ENCODE measurements around the gene MYOCD.

Gene MYOCD

DNA sequence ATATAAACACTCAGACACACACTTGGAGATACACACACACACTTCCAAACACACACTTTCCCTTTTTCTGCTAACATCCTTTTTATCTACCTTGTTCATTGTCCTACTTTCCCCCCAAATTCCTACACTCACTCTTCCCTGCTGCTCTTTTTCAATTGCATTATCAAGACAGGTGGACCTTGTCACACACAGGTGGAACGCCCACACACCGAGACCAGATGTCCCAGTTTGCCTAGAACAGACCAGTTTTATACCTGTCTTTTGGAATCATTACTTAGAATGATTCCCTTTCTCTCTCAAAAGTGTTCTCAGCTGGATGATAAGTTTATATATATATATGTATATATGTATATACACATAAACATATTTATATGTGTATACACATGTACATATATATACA is 72.9 kb downstream of the MYOCD start:
- Histone ChIP-seq H3K9me2 (replicated peaks; ENCODE audit: control insufficient read depth, low read length) (no peaks in the 10 kb centered on the region), H3K27ac (ENCODE audit: low read depth, low read length) (no peak overlapping the region), H3F3A (ENCODE audit: control insufficient read depth, insufficient read depth) (no peaks in the 10 kb centered on the region), H4K20me1 (ENCODE audit: control insufficient read depth, insufficient read depth, low read depth, low read length) (no peaks in the 10 kb centered on the region), H3K4me3 (ENCODE audit: low read length) (no peak overlapping the region), H3K27me3 (ENCODE audit: control insufficient read depth, low read length) (no peaks in the 10 kb centered on the region), H3K4me1 (ENCODE audit: control insufficient read depth, low read length) (no peaks in the 10 kb centered on the region), H3K79me2 (ENCODE audit: control insufficient read depth, low read length) (no peaks in the 10 kb centered on the region), H3K36me3 (ENCODE audit: control insufficient read depth, low read length) (no peaks in the 10 kb centered on the region), H3K4me2 (ENCODE audit: low read length) (no peak overlapping the region), H3K9me3 (ENCODE audit: control insufficient read depth, insufficient read depth, low read length) (no peaks in the 10 kb centered on the region)
- TF ChIP-seq, protein P1, sequence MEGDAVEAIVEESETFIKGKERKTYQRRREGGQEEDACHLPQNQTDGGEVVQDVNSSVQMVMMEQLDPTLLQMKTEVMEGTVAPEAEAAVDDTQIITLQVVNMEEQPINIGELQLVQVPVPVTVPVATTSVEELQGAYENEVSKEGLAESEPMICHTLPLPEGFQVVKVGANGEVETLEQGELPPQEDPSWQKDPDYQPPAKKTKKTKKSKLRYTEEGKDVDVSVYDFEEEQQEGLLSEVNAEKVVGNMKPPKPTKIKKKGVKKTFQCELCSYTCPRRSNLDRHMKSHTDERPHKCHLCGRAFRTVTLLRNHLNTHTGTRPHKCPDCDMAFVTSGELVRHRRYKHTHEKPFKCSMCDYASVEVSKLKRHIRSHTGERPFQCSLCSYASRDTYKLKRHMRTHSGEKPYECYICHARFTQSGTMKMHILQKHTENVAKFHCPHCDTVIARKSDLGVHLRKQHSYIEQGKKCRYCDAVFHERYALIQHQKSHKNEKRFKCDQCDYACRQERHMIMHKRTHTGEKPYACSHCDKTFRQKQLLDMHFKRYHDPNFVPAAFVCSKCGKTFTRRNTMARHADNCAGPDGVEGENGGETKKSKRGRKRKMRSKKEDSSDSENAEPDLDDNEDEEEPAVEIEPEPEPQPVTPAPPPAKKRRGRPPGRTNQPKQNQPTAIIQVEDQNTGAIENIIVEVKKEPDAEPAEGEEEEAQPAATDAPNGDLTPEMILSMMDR (IDR thresholded peaks at IDR 0.05; ENCODE audit: low read depth, low read length, poor library complexity, severe bottlenecking), result no peak
- no peak for TF ChIP-seq EZH2phosphoT487 (IDR thresholded peaks at IDR 0.05; ENCODE audit: borderline replicate concordance, low read length)

DNA sequence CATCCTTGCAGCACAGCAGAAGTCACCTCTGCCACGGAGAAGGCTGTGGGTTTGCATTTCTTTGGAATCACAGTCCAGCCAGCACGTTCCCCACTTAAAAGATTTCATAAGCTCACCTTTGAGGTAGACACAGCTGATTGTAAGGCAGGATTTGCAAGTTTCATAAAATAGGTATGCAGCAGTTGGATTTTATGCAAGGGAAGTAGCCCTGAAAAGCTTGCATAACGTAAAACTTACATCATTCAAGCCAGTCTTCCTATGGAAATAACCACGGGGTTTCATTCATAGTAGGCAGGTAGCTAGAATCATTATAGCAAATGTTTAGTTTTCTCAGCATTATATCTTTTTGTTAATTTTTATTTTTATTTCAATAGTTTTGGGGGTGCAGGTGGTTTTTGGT is 73.8 kb downstream of the MYOCD start:
- TF ChIP-seq, protein P1 (IDR thresholded peaks at IDR 0.05; ENCODE audit: low read depth, low read length, poor library complexity, severe bottlenecking), result no peak
- no peak for TF ChIP-seq EZH2phosphoT487 (IDR thresholded peaks at IDR 0.05; ENCODE audit: borderline replicate concordance, low read length)
- Histone ChIP-seq H3K36me3 (ENCODE audit: control insufficient read depth, low read length) (no peaks in the 10 kb centered on the region), H3K27ac (ENCODE audit: low read depth, low read length) (no peak overlapping the region), H3K79me2 (ENCODE audit: control insufficient read depth, low read length) (no peaks in the 10 kb centered on the region), H3K4me3 (ENCODE audit: low read length) (no peak overlapping the region), H3K9me3 (ENCODE audit: control insufficient read depth, insufficient read depth, low read length) (no peaks in the 10 kb centered on the region), H3K4me1 (ENCODE audit: control insufficient read depth, low read length) (no peaks in the 10 kb centered on the region), H3F3A (ENCODE audit: control insufficient read depth, insufficient read depth) (no peaks in the 10 kb centered on the region), H3K4me2 (ENCODE audit: low read length) (no peak overlapping the region), H3K9me2 (replicated peaks; ENCODE audit: control insufficient read depth, low read length) (no peaks in the 10 kb centered on the region), H3K27me3 (ENCODE audit: control insufficient read depth, low read length) (no peaks in the 10 kb centered on the region), H4K20me1 (ENCODE audit: control insufficient read depth, insufficient read depth, low read depth, low read length) (no peaks in the 10 kb centered on the region)

DNA sequence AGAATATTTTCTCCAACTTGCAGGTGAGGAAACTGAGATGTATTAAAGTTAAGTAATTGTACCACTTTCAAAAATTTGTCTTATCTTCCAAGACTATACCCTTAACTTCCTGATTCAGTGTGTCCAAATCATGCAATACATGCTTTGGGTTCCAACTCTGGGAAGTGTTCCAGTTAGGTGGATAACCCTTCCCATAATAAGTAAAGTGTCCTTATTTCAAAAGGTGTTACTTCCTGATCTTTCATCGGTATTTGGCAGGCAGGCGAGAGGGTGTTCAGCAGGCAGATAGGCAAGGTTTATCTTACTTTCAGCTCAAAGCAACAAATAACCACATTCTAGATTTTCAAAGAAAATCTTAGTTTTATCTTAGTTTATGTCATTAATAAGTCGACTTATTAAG is 77.4 kb downstream of the MYOCD start:
- Histone ChIP-seq H3K36me3 (ENCODE audit: control insufficient read depth, low read length) (no peaks in the 10 kb centered on the region), H3K9me3 (ENCODE audit: control insufficient read depth, insufficient read depth, low read length) (no peaks in the 10 kb centered on the region), H3F3A (ENCODE audit: control insufficient read depth, insufficient read depth) (no peaks in the 10 kb centered on the region), H3K27ac (ENCODE audit: low read depth, low read length) (no peak overlapping the region), H3K4me3 (ENCODE audit: low read length) (no peak overlapping the region), H3K79me2 (ENCODE audit: control insufficient read depth, low read length) (no peaks in the 10 kb centered on the region), H3K9me2 (replicated peaks; ENCODE audit: control insufficient read depth, low read length) (no peaks in the 10 kb centered on the region), H4K20me1 (ENCODE audit: control insufficient read depth, insufficient read depth, low read depth, low read length) (no peaks in the 10 kb centered on the region), H3K4me2 (ENCODE audit: low read length) (no peak overlapping the region), H3K4me1 (ENCODE audit: control insufficient read depth, low read length) (no peaks in the 10 kb centered on the region), H3K27me3 (ENCODE audit: control insufficient read depth, low read length) (no peaks in the 10 kb centered on the region)
- no peak for TF ChIP-seq EZH2phosphoT487 (IDR thresholded peaks at IDR 0.05; ENCODE audit: borderline replicate concordance, low read length)
- TF ChIP-seq, protein P1 (IDR thresholded peaks at IDR 0.05; ENCODE audit: low read depth, low read length, poor library complexity, severe bottlenecking), result no peak

- Histone ChIP-seq H4K20me1 (ENCODE audit: control insufficient read depth, insufficient read depth, low read depth, low read length) (no peaks in the 10 kb centered on the region), H3K27ac (ENCODE audit: low read depth, low read length) (no peak overlapping the region), H3K9me3 (ENCODE audit: control insufficient read depth, insufficient read depth, low read length) (no peaks in the 10 kb centered on the region), H3K79me2 (ENCODE audit: control insufficient read depth, low read length) (no peaks in the 10 kb centered on the region), H3K9me2 (replicated peaks; ENCODE audit: control insufficient read depth, low read length) (no peaks in the 10 kb centered on the region), H3K27me3 (ENCODE audit: control insufficient read depth, low read length) (no peaks in the 10 kb centered on the region), H3K4me2 (ENCODE audit: low read length) (no peak overlapping the region), H3K36me3 (ENCODE audit: control insufficient read depth, low read length) (no peaks in the 10 kb centered on the region), H3K4me1 (ENCODE audit: control insufficient read depth, low read length) (no peaks in the 10 kb centered on the region), H3K4me3 (ENCODE audit: low read length) (no peak overlapping the region), H3F3A (ENCODE audit: control insufficient read depth, insufficient read depth) (no peaks in the 10 kb centered on the region)
- TF ChIP-seq, protein P1 (IDR thresholded peaks at IDR 0.05; ENCODE audit: low read depth, low read length, poor library complexity, severe bottlenecking), result no peak
- TF ChIP-seq EZH2phosphoT487 (IDR thresholded peaks at IDR 0.05; ENCODE audit: borderline replicate concordance, low read length), result no peak
These were observed 78.6 kb downstream of the MYOCD start for GRCh38 chr17:12744298-12744697.
